Activated naive CD4-positive, alpha-beta T cell treated with anti-CD3 and anti-CD28 coated beads, Interleukin-2, amount 10 ng/mL, durations not matched to agents 7 days and 5 days (primary cell): ENCODE data around the gene FRMD3.

Experiments
- CTCF ChIA-PET: fragments of 350-600 bp; sonication (Branson Sonifier 250); formaldehyde crosslinking; loops from one replicate; lab custom pipeline; 2021; ENCODE audit warnings: antibody characterized with exemption; lab: Charles Lee
- DNase-seq: peaks from one replicate; pipeline ENCODE4 v3.0.0-alpha.2; 2020
- H3K27ac Mint-ChIP-seq: one replicate; pipeline ENCODE4 v1.8.0; 2021; ENCODE audit warnings: mild to moderate bottlenecking, moderate library complexity, mixed read lengths
- H3K27me3 Mint-ChIP-seq: one replicate; pipeline ENCODE4 v1.8.0; 2021; ENCODE audit warnings: mild to moderate bottlenecking, mixed read lengths
- H3K36me3 Mint-ChIP-seq: one replicate; pipeline ENCODE4 v1.8.0; 2021; ENCODE audit warnings: mixed read lengths
- H3K4me1 Mint-ChIP-seq: one replicate; pipeline ENCODE4 v1.8.0; 2021; ENCODE audit warnings: mixed read lengths
- H3K4me3 Mint-ChIP-seq: one replicate; pipeline ENCODE4 v1.8.0; 2021; ENCODE audit warnings: mild to moderate bottlenecking, moderate library complexity, mixed read lengths
- H3K9me3 Mint-ChIP-seq: one replicate; pipeline ENCODE4 v1.8.0; 2021; ENCODE audit warnings: mixed read lengths

The FRMD3 gene

DNA sequence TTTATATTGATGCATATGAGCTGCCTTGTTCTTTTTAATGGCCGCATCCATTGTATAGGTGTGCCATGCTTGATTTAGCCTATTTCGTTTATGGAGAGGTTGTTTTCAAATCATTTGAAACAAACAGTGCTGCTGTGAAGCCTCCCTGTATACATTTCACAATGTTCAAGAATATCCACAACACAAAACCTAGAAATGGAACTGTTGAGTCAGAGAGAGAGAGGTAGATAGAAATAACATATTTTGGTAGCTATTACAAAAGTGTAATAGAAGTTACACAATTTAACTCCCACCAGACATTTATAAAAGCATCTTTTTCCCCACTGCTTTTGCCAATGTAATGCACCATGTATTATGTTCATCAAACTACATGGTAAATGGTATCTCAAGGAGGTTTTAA is 82.0 kb downstream of the FRMD3 start:
- CTCF ChIA-PET, result interaction anchor here (1.1 kb wide), 1 partner anchor 88 kb away, joined by 3 read pairs; no protein-coding TSS in a partner anchor
- DNase-seq, result no peak
- Mint-ChIP-seq H3K9me3 (peaks cover under 1% of the 10 kb centered on the region), H3K27me3 (no peaks in the 10 kb centered on the region), H3K27ac (no peak overlapping the region), H3K4me3 (no peak overlapping the region), H3K36me3 (no peaks in the 10 kb centered on the region), H3K4me1 (no peaks in the 10 kb centered on the region)

DNA sequence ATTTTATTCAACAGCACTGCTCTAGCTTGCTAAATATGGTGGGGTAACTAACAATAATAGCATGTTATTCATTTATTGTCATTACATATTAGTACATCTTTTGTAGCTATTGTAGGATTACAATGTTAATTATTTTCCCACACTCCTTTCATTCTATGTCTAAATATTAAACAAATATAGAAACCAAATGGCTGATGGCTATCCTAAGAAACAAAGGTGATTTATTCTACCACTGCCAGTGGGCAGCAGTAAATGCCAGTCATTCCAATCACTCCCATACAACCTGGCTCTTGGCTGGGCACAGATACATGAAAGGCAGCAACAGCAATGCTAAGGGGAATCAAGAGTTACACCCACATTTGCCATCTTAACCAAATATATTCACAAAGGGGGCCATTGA is 84.1 kb downstream of the FRMD3 start:
- Mint-ChIP-seq H3K27ac (no peak overlapping the region), H3K4me3 (no peak overlapping the region), H3K4me1 (no peaks in the 10 kb centered on the region), H3K9me3 (no peaks in the 10 kb centered on the region), H3K27me3 (no peaks in the 10 kb centered on the region), H3K36me3 (no peaks in the 10 kb centered on the region)
- CTCF ChIA-PET, result no interaction called here
- no peak for DNase-seq

DNA sequence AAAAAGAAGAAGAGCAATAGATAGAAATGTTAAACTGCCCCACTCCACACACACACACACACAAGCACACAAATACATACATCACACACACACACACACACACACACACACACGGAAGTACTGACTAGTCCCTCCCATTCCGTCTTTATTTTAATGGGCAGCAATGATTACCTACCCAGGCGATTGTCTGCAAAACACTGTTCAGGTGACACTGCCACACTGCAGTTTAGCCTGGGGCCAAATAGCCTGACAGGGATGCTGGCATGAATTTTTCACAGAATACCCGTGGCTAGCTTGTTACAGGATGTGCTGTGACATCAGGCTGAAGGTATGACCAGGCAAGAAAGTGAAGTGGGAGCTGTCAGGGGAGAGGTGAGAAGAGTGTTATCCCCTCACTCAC is 86.9 kb downstream of the FRMD3 start:
- DNase-seq, result no peak
- no peaks in the 10 kb centered on the region for H3K4me1 Mint-ChIP-seq
- H3K9me3 Mint-ChIP-seq, result no peaks in the 10 kb centered on the region
- no peak overlapping the region for H3K27ac Mint-ChIP-seq
- H3K36me3 Mint-ChIP-seq, result no peaks in the 10 kb centered on the region
- H3K4me3 Mint-ChIP-seq, result no peak overlapping the region
- no peaks in the 10 kb centered on the region for H3K27me3 Mint-ChIP-seq
- CTCF ChIA-PET, result interaction anchor here (0.6 kb wide), 1 partner anchor 712 kb away, joined by 3 read pairs; no protein-coding TSS in a partner anchor

GRCh38 chr9:83449983-83450382 is 88.2 kb downstream of the FRMD3 start:
- Mint-ChIP-seq H3K36me3 (no peaks in the 10 kb centered on the region), H3K4me1 (no peaks in the 10 kb centered on the region), H3K4me3 (no peak overlapping the region), H3K27ac (no peak overlapping the region), H3K27me3 (no peaks in the 10 kb centered on the region), H3K9me3 (no peaks in the 10 kb centered on the region)
- no peak for DNase-seq
- CTCF ChIA-PET, result no interaction called here

GRCh38 chr9:83449166-83449565 is 89.0 kb downstream of the FRMD3 start:
- H3K27me3 Mint-ChIP-seq, result no peaks in the 10 kb centered on the region
- H3K27ac Mint-ChIP-seq, result no peak overlapping the region
- H3K9me3 Mint-ChIP-seq, result no peaks in the 10 kb centered on the region
- no peaks in the 10 kb centered on the region for H3K36me3 Mint-ChIP-seq
- no peak overlapping the region for H3K4me3 Mint-ChIP-seq
- no peak for DNase-seq
- H3K4me1 Mint-ChIP-seq, result no peaks in the 10 kb centered on the region
- CTCF ChIA-PET, result no interaction called here

DNA sequence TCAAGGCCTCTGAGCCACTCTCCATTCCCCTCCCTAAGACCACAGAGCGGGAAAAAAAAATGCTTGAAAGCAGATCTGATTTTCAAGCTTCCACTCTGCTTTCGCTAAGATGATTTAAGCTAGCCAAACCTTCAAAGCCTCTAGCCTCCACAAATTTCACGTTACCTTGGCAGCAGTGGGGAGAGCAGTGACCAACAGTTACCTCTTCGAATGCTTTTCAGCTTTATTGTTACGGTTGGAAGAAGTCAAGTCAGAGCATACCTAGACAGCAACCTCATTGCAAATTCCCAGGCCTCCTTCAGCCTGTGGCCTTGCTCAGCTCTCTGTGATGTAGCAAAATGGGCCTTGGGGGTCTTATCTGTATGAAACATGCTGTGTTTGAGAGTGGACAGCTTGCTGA is 89.6 kb downstream of the FRMD3 start:
- H3K27me3 Mint-ChIP-seq, result no peaks in the 10 kb centered on the region
- no peaks in the 10 kb centered on the region for H3K36me3 Mint-ChIP-seq
- H3K4me3 Mint-ChIP-seq, result no peak overlapping the region
- CTCF ChIA-PET, result no interaction called here
- no peak for DNase-seq
- H3K27ac Mint-ChIP-seq, result no peak overlapping the region
- H3K4me1 Mint-ChIP-seq, result no peaks in the 10 kb centered on the region
- H3K9me3 Mint-ChIP-seq, result no peaks in the 10 kb centered on the region

GRCh38 chr9:83447351-83447750 is 90.8 kb downstream of the FRMD3 start:
- H3K4me1 Mint-ChIP-seq, result no peaks in the 10 kb centered on the region
- H3K4me3 Mint-ChIP-seq, result no peak overlapping the region
- H3K27me3 Mint-ChIP-seq, result no peaks in the 10 kb centered on the region
- no peak overlapping the region for H3K27ac Mint-ChIP-seq
- CTCF ChIA-PET, result no interaction called here
- DNase-seq, result no peak
- no peaks in the 10 kb centered on the region for H3K9me3 Mint-ChIP-seq
- H3K36me3 Mint-ChIP-seq, result no peaks in the 10 kb centered on the region

DNA sequence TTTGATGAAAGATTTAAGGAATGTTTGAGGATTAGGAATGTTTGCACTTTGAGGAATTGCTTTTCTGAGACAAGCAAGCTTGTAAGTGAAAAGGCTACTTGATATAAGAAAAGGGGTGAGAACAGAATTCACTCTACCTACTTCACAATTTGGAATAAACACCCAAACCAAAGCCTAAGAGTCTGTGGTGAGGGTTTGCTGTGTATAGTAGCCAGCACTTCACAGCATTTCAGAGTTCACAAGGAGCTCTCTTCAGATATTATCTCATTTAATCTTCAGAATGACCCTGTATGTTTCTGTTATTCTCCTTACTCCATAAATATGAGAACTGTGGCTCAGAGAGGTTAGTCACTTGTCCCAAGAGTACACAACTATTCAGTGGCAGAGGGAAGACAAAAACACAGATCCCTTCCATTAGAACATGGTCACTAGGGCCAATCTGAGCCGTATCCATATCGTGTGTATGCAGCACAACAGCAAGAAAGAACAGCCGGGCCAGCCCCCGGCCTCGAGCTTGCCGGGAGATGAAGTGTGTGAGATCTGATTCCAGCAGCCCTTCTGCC is 92.4 kb downstream of the FRMD3 start:
- no peak overlapping the region for H3K27ac Mint-ChIP-seq
- no peaks in the 10 kb centered on the region for H3K36me3 Mint-ChIP-seq
- H3K4me1 Mint-ChIP-seq, result no peaks in the 10 kb centered on the region
- H3K27me3 Mint-ChIP-seq, result no peaks in the 10 kb centered on the region
- CTCF ChIA-PET, result no interaction called here
- H3K9me3 Mint-ChIP-seq, result no peaks in the 10 kb centered on the region
- no peak for DNase-seq
- no peak overlapping the region for H3K4me3 Mint-ChIP-seq

DNA sequence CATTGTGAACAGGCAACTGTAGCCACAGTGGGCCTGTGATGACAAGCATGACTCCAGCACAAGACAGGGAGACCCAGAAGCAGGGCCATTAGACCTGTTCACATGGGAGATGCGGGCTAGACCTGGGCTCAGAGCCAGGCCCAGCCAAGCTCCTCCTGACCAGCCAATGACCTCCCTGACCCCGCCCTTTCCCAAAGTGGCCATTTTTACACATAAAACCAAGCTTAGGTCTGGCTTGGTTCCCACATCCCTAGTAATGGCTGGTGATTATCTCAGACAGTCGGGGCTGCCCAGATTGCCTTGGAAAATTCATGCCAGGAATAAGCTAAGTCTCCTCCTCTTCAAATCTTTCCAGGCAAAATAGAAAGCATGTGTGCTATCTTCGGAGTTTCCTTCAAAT is 94.1 kb downstream of the FRMD3 start:
- H3K27ac Mint-ChIP-seq, result no peak overlapping the region

DNA sequence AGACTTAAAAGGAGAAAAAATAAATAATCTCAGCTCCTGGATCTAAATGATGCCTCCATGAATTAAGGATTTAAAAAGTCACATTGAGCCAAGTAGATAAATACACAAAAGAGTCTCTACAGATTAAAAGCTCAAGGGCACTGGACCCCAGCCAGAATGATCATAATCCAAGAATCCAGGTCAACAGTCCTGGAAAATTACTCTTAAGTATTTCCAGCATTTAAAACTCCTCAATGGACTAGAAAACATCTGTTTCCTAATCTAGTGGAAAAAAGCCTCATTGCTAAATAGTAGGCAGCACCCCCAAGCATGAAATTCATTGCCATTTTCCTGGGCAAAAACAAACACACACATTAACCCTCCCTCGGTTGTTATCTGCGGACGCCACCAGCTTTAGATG is 96.8 kb downstream of the FRMD3 start:
- Mint-ChIP-seq H3K27ac (no peak overlapping the region), H3K4me3 (no peak overlapping the region), H3K9me3 (no peaks in the 10 kb centered on the region), H3K27me3 (no peaks in the 10 kb centered on the region), H3K36me3 (no peaks in the 10 kb centered on the region), H3K4me1 (no peaks in the 10 kb centered on the region)
- DNase-seq, result no peak
- CTCF ChIA-PET, result no interaction called here

More for the DNA sequence above, 94.1 kb downstream of the FRMD3 start:
- CTCF ChIA-PET, result no interaction called here
- Mint-ChIP-seq H3K36me3 (no peaks in the 10 kb centered on the region), H3K4me1 (no peaks in the 10 kb centered on the region), H3K9me3 (no peaks in the 10 kb centered on the region), H3K4me3 (no peak overlapping the region), H3K27me3 (no peaks in the 10 kb centered on the region)
- no peak for DNase-seq

GRCh38 chr9:83440641-83441040 is 97.6 kb downstream of the FRMD3 start:
- H3K4me1 Mint-ChIP-seq, result no peaks in the 10 kb centered on the region

DNA sequence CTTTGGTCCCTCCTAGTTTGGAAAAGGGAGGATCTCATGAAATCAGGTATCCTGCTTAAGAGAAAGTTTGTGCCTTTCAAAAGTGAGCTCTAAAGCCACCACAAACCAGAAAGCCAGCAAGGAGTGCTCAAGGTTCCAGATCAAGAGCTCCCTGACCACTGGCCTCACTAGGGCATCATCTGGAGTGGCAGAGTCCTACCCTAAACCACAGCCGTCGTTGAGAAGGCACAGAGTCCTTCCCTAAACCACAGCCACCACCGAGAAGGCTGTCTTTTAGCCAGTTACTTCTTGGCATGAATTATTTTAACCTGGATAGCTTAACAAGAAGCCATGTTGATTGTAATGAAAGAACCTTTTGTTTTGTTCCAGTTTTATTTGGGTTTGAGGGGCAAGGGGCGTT is 102.9 kb downstream of the FRMD3 start:
- H3K27me3 Mint-ChIP-seq, result no peaks in the 10 kb centered on the region
- H3K36me3 Mint-ChIP-seq, result no peaks in the 10 kb centered on the region
- H3K4me3 Mint-ChIP-seq, result no peak overlapping the region
- H3K9me3 Mint-ChIP-seq, result no peaks in the 10 kb centered on the region
- no peak overlapping the region for H3K27ac Mint-ChIP-seq
- H3K4me1 Mint-ChIP-seq, result no peaks in the 10 kb centered on the region
- CTCF ChIA-PET, result interaction anchor here (1.3 kb wide), 1 partner anchor 101 kb away, joined by 3 read pairs; no protein-coding TSS in a partner anchor
- no peak for DNase-seq

More at GRCh38 chr9:83440641-83441040, 97.6 kb downstream of the FRMD3 start:
- Mint-ChIP-seq H3K27ac (no peak overlapping the region), H3K27me3 (no peaks in the 10 kb centered on the region), H3K9me3 (no peaks in the 10 kb centered on the region), H3K4me3 (no peak overlapping the region), H3K36me3 (no peaks in the 10 kb centered on the region)
- no peak for DNase-seq
- CTCF ChIA-PET, result no interaction called here

GRCh38 chr9:83434254-83434653 is 103.9 kb downstream of the FRMD3 start:
- Mint-ChIP-seq H3K27ac (no peak overlapping the region), H3K9me3 (no peaks in the 10 kb centered on the region), H3K4me1 (no peaks in the 10 kb centered on the region), H3K27me3 (no peaks in the 10 kb centered on the region), H3K36me3 (no peaks in the 10 kb centered on the region), H3K4me3 (no peak overlapping the region)
- DNase-seq, result no peak
- CTCF ChIA-PET, result no interaction called here

DNA sequence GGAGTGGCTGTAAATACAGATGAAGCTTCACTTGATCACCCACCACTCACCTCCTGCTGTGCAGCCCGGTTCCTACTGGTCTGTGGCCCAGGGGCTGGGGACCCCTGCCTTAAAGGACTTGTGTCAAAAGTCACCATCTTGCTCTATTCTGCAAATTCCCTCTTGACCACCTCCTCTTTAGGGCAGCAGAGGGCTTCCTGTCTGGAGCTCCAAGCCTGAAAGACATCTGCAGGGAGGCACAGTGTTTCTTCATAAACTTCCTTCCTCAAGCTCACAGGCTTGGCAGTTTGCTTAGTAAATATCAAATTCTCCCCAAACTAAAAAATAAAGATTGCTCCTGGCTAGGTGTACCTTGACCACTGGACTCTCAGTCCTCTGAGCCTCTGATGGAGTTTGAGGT is 104.4 kb downstream of the FRMD3 start:
- DNase-seq, result no peak
- Mint-ChIP-seq H3K9me3 (no peaks in the 10 kb centered on the region), H3K4me1 (no peaks in the 10 kb centered on the region), H3K27ac (no peak overlapping the region), H3K4me3 (no peak overlapping the region), H3K36me3 (no peaks in the 10 kb centered on the region), H3K27me3 (no peaks in the 10 kb centered on the region)
- CTCF ChIA-PET, result no interaction called here

DNA sequence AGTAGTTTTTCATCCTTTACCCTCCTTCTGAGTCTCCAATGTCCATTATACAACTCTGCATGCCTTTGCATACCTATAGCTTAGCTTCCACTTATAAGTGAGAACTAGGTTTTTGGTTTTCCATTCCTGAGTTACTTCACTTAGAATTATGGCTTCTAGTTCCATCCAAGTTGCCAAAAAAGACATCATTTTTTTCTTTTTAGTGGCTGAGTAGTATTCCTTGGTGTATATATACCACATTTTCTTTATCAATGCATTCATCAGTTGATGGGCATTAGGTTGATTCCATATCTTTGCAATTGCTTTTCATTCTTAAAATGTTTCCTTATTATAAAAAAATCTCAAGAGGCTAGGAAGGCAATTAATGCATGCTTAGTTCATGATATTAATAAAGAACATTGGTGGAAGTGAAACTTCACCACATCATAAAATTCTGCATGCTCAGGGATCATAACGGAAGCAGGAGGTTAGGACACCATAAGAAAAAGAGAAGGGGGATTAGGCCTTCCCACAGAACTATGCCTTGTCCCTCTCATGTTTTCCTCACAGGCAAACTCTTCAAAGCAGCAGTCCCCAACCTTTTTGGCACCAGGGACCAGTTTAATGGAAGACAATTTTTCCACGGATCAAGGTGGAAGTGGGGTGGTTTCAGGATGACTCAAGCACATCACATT is 105.2 kb downstream of the FRMD3 start:
- no peaks in the 10 kb centered on the region for H3K9me3 Mint-ChIP-seq
- no peak overlapping the region for H3K4me3 Mint-ChIP-seq
- H3K4me1 Mint-ChIP-seq, result no peaks in the 10 kb centered on the region
- no peaks in the 10 kb centered on the region for H3K36me3 Mint-ChIP-seq
- DNase-seq, result no peak
- CTCF ChIA-PET, result no interaction called here
- no peak overlapping the region for H3K27ac Mint-ChIP-seq
- H3K27me3 Mint-ChIP-seq, result no peaks in the 10 kb centered on the region
